NCI-H2081 treated with DMSO at 0.1 percent for 48 hours (cell line): Measurements from ENCODE around the gene C22orf23.
"Not testable (repeated sequence)": the region's sequence is repeated elsewhere in the genome, so short reads cannot be mapped to it uniquely, and the experiment has no call there.

Source experiments
- DNase-seq: peaks from one replicate; lab custom pipeline; 2025; lab: John Stamatoyannopoulos, UW

Gene C22orf23

DNA sequence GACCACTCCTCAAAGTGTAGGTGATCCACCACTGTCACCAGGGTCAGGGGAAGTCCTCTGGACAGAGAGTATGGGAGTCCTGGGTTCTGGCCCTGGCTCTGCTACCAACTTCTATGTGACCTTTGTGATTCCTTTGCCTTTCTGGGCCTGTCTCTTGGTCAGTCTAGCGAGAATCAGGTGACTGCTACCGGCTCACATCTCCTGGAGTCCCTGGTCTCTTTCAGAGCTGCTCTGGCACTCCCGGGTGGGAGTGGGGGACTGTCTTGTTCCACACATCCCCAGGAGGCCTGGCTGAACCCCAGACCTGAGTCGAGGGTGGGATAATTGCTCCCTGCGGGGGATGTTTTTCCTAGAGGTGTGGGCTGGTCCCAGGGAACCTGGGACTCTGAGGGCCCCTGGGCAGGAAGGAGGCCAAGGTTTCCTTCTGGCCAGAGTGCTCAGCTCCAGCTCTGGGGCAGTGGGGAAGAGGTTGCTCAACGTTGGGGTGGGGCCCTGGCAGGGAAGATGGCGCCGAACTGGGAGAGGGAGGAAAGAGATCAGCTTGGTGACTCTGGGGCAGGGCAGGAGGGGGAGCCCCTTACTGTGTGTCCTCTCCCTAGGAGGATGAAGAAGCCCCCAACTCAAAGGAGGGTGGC is 28.9 kb upstream of the C22orf23 start:
- no peak for DNase-seq

DNA sequence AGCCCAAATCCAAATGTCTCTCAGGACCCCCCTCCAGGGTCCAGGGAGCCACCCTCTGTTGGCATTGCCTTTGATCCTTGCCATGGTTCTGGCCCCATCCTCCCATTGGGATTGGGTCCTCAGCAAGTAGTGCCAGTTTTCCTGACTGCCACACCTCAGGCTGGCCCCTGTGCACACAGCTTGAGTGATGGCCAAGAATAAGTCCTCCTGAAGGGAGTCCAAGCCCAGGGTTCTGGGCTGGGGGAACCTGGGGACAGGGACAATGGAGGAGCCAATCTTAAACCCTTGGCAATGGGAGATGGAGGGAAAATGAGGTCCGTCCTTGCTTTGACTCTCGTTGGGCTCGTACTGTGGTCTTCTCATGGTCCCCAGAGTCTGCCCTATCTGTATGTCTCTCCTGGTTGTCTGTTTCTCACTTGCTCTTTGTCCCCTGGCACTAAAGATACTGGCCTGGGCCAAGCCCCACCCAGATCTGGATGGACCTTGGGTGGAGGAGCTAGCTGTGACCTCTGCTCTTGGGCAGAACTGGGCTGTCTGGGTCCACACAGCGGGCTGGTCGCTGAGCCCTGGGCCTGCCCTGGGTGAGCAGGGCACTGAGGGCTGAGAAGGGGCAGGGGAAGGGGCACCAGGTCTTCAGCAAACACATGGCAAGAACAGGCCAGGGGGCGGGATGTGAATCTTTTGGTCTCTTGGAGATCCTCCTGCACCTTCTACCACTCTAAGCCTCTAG is 28.0 kb upstream of the C22orf23 start:
- no peak for DNase-seq

DNA sequence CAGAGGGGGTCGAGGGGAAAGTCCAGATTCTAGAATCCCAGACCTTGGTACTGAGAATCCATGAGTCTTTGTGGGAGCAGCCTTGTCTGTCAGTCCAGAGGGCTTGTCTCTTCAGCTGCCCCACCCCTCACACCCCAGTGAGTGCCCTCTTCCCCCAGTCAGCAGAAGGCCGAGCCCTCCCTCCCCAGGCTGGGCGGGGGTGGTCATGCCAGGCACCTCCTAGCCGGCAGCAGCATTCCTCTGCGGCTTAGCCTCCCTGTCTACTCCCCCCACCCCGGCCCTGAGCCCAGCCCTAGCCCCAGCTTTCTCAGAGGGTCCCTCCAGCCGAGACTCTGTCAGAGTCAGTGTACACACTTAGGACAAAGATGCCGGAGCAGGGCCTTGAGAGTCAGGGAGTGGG is 26.4 kb upstream of the C22orf23 start:
- DNase-seq: no peak

DNA sequence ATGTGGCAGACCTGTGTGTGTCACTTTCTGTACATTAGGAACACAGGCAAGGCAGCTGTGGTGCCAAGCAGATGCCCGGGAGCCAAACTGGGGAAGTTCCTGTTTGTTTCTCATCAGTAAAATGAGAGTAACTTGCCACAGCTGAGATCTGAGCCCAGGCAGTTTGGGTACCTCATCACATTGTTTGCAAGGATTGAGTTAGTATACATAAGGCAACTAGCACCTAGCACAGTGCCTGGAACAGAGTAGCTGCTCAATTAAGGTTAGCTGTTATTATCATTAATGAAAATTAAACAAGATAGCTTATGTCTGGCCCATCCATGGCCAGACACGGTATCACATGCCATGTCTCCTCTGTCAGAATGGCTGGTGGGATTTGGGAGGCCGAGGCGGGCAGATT is 23.1 kb upstream of the C22orf23 start:
- DNase-seq: no peak

DNA sequence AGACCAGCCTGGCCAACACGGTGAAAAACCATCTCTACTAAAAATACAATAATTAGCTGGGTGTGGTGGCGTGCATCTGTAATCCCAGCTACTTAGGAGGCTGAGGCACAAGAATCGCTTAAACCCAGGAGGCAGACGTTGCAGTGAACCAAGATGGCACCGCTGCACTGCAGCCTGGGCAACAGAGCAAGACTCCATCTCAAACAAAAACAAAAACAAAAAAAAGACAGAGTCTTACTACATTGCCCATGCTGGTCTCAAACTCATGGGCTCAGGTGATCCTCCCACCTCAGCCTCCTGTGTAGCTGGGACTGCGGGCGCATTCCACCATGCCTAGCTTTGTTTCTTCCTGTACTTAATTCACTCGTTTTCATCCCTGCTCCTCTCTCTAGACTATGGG is 22.6 kb upstream of the C22orf23 start:
- not testable (repeated sequence) for DNase-seq

DNA sequence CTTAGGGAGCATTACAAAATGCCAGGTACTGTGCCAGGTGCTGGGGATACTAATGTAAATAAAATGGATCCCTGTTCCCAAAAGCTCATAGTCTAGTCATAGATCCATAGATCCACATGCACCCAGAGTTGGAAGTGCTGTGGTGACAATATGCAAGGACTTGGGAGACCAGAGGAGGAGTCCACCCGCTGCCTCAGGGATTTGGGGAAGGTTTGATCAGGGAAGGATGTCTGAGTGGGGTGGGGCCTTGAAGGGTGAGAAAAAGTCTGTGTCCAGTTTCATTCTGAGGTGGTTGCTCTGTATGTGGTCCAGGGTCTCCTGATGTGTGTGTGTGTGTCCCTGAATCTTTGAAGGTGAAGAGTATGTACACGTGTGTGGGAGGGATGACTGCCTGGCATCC is 21.8 kb upstream of the C22orf23 start:
- no peak for DNase-seq

DNA sequence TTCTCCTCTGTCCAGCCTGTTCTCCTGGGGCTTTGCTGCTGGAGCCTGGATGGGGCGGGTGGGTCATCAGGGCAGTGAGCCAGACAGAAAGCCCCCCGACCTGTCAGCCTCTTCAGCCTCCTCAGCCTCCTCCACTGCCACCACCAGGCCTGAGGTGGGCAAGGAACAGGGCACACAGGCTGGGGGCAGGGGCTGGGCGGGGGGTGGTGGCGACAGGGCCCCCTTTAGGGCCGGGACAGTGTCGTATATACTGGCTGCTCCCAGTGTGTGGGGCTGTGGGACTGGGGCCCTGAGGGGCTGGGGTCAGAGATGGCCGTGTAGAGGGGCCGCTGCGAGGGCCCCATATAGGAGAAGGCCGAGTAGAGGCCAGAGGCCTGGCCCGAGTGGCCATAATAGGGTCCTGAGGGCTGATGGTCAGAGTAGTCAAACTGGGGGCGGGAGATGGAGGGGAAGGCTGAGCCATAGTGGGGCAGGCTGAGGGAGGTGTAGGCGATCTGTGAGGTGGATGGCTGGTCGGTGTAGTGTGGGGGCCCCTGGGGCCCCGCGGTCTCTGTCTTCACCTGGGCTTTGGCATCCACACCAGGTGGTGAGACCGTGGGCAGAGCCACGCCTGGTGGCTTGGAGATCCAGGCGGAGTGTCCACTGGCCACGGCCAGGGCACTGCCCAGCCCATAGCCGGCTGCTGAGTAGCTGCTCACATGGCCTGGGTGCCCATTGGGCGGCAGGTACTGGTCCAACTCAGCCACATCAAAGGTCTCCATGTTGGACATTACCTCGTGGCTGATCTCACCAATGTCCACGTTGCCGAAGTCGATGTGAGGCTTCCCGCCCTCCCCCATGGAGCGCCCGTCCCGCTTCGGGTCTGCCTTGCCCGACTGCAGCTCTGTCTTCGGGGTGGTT is 20.1 kb upstream of the C22orf23 start:
- no peak for DNase-seq

DNA sequence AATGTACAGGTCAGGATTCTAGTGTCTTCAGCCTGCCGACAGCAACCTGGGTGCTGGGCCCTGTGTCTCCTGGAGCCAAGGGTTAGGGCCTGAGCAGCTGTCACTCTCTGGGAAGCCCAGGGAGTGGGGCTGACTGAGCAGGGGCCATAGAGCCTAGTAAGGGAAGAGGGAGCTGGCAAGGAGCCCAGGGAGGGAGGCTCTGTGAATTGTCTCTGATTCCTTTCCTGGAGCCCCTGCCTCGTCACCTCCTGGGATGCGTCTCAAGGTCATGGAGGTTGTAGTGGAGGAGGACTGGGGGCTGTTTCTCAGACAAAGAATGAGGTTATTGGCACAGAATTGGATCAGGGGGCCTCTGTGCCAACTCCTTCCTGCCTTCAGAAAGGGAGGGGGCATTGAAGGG is 19.1 kb upstream of the C22orf23 start:
- DNase-seq: no peak

DNA sequence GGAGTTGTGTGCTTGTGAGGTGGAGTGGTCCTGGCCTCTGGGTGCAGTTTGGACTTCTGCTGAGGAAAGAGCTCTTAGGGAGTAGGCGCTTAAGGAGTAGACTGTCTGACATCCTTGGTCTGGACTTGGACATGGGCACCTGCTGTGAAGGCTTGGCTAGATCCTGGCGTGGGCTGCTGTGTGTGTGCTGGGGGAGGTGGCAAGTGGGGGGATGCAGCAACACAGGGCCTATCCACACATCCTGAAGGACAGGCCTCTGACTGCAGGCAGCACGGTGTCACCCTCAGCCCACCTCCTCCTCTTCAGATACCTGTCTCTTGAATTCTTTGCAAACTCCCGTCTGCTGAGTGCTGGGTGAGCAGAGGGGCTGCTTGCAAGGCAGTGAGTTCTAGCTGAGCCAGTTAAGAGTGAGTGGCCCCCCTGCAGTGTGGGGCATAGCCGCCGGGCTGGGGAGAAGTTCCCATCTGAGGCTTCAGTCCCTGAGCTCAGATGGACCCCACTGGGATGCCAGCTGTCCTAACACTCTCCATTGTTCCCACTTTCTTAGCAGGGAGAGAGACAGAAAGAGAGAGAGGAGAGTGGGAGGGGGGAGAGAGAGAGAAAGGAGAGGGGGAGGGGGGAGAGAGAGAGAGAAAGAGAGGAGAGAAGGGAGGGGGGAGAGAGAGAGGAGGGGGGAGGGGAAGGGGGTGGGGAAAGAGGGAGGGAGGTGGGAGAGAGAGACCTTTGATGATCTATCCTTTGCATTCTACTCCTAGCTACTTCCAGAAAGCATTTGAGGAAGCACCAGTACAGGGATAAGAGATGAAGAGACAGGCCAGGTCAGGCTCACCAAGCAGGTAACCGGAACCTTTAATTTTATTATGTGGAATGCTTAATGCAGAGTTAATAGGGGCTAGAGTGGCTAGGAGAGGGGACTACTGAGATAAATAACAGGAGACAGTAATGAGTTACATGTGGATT is 18.4 kb upstream of the C22orf23 start:
- DNase-seq: no peak

DNA sequence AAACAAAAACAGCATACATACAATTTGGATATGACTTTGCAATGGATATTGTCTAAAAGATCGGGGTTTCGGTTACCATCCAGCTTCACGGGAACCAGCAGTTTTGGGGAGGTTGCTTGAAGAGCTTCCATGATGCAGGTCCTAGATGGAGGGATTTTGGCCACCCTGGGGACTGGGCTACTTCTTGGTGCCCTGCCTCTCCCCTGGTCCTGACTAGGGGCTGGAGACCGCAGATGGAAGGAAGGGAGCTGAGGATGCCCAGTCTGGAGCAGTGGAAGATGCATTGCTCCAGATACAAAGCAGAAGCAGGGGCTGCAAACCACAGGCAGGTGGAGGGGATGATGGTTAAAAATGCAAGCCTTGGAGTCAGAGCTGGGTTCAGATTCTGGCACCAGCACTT is 17.5 kb upstream of the C22orf23 start:
- DNase-seq: no peak

DNA sequence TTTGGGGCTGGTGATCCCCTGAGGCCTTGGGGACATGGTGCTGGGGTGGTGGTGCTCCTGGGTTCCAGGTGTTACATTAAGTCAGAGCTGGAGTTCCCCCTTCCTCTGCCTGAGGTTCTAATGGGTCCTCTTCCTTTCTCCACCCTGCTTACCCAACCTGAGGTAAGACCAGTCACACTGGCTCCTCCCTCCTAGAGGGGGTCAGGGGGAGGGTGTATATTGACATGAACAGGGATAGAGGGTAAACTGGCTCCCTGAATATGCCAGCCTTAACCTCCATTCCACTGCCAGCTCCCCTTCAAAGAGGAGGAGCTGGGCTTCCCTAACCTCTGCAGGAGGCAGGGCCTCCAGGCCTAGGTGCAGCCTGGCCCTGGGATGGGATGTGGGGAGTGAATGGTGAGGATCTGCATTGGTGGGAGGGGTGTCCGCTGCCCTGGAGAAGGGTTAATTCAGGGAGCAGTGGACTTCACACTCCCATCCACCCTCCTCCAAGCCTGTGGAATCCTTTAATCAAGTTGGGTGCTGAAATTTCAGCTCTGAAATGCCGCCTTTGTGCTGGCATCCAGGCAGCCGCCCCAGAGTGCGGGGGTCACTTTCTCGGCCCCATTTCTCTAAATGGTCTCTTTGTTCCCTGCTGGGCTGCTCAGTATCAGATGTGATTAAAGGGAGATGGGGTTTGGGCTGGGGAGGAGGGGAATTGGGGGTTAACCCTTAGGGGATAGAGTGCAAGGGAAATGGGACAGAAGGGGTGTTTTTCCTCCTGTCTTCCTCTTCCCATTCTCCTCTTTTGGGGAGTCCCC is 15.3 kb upstream of the C22orf23 start:
- no peak for DNase-seq

DNA sequence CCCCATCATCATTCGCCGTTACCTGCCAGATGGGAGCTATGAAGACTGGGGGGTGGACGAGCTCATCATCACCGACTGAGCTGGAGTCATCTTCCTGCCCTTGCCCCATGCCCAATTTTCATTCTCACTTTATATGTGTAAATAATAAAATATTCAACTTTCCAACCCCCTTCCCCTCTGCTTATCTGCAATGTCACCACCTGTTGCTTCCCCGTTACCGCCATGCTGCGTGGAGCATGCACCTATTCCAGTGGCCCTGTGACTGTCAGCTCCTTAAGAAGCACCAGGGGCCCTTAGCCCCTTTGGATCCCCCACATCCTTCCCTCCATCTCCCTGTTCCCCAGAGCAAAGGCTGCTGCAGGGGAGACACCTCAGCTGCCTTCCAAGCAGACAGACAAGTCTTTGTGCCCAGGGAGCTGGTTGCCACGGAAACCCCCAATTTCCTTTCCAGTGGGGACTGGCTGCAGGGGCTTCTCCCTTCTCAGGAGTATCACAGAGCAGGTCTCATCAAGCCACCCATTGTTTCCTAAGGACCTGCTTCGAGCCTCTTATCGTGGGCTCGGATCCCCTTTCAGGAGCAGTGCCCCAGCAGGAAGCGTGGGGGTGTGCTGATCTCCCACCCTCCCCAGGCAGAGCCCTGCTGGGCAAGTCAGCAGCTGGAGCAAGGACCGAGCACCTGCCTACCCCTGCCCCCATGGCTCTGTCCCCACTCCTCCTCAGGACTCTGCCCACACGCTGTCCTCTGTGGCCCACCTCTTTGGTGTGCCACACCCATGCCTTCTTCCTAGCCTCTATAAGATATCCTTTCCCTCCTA is 14.4 kb upstream of the C22orf23 start:
- DNase-seq: no peak

DNA sequence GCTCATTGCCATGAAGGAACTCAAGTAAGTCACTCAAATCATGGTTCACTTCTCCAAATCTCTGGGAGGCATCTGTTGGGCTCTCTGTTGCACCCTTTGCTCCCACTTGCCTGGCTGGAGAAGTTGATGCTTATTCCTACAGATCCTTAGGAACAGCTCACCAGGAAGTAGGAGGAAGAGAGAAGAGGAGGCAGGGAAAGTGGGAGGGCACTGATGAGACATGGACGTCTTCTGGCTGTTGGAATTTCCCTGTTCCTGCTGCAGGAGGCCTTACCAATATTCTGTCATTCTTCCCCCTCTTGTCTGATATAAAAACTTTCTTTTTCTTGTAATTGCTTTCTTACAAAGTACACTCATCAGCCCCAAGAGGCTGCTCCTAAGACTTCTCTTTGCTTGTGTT is 13.7 kb upstream of the C22orf23 start:
- no peak for DNase-seq

DNA sequence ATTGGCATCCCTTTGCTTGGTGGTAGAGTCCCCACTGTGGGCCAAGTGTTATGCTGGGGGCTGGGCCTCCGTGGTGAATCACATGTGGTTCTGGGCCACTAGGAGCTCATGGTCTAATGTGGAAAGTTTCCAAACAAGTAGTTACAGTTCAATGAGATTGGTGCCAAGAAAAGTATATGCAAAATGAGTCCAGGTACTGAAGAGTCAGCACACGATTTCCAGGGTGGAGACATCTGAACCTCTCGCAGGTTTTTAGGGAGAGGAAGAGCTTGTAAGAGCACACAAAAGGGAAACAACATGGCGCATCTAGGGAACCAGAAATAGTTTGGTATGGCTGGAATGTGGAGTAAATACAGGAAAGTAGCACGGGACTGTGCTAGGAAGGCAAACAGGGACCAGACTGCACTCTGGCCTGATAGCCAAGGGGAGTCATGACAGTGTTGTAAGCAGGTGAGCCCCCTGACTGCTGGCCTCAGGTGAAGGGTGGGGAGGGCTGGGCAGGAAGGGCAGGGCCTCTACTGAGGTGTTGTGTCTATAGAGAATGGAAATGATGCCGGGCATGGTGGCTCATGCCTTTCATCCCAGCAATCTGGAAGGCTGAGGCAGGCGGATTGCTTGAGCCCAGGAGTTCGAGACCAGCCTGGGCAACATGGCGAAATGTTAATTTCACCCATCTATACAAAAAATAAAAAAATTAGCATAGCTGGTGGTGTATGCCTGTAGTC is 12.7 kb upstream of the C22orf23 start:
- no peak for DNase-seq

DNA sequence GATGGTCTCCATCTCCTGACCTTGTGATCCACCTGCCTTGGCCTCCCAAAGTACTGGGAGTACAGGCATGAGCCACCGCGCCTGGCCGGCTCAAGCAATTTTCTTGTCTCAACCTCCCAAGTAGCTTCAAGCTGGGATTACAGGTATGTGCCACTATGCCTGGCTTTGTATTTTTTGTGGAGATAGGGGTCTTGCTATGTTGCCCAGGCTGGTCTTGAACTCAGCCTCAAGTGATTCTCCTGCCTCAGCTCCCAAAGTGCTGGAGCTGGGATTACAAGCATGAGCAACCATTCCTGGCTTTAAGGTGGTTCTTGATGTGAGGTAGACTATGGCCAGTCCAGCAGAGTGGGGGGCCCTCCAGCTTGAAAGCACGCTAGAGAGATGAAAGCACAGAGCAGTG is 7.7 kb upstream of the C22orf23 start:
- DNase-seq: no peak

DNA sequence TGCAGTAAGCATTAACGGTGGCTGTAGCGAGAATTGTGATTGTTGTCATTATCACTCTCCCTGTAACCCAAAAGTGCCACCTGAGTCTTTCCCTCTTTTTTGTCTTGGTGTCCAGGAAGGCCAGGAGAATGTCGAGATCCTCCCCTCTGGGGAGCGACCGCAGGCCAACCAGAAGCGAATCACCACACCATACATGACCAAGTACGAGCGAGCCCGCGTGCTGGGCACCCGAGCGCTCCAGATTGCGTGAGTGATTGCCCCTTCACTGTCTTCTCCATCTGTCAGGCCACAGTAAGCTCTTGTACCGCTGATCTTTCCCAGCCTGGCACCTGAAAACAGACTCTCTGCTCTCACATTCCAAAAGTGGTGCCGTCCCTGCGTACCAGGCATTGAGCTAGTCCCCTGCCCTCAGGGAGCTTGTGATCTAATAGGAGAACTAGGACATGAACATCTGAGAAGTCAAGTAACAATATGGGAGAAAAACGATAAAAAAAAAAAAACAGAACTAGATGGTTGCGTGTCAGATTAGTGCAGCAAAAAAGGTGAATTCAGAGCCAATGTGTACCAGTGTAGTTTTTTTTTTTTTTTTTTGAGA is 5.9 kb upstream of the C22orf23 start:
- no peak for DNase-seq

DNA sequence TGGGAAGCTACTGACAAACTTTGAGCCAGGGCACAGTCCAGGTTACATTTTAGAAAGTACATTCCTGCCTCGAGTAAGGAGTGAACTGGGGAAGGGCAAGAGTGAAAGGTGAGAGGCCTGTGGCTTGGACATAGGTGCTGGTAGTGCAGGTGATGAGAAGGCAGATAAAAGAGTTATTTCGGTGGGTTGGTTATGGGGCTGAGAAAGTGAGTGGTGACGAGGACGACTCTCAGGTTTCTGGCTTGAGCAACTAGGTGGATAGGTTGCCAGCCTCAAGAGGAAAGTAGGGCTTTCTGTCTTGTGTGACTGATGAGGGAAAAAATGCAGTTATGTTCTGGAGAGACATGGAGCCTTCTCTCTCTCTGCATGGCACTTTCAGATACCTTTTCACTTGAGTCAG is 3.8 kb upstream of the C22orf23 start:
- no peak for DNase-seq

DNA sequence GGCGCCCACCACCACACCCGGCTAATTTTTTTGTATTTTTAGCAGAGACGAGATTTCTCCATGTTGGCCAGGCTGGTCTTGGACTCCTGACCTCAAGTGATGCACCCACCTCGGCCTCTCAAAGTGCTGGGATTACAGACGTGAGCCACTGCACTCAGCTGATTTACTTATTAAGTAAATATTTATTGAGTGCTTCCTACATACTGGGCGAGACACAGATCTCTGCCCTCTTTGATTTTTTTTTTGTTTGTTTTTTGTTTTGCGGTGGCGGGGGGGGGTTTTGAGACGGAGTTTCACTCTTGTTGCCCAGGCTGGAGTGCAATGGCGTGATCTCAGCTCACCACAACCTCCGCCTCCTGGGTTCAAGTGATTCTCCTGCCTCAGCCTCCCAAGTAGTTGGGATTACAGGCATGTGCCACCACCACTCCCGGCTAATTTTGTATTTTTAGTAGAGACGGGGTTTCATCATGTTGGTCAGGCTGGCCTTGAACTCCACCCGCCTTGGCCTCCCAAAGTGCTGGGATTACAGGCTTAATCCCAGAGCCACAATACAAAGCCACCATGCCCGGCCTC is 2.5 kb upstream of the C22orf23 start:
- DNase-seq: not testable (repeated sequence)

DNA sequence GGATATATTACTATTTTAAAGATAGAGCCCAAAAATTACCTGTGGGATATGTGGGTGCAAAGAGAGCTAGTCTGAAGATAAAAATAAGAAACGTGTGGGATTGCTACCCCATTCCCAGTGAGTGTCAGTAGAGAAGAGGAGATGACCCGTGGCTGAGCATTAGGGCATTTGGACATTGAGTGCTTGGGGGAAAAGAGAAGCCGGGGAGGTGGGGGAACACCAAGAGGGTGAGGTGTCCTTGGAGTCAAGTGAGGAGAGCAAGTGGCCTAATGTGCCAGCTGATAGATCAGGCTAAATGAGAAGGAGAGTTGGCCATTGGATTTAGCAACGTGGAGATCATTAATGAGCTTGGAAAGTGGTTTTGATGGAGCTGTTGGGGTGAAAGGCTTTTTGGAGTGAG is 1.3 kb upstream of the C22orf23 start:
- no peak for DNase-seq
